OCI-LY1 (cell line): Measurements from ENCODE around the gene CPM.

Source experiments
- CTCF ChIP-seq: fragments of 200-600 bp; sonication (generic), shearing (Covaris generic); IDR thresholded peaks from 2 replicates; pipeline ENCODE4 v1.5.1; 2017; ENCODE audit warnings: mild to moderate bottlenecking, antibody characterized with exemption, low read length, moderate library complexity, mixed read lengths
- EZH2 ChIP-seq: fragments of 200-600 bp; sonication (generic), shearing (Covaris generic); IDR thresholded peaks from 2 replicates; pipeline ENCODE4 v1.8.0; 2017; ENCODE audit warnings: borderline replicate concordance, mixed run types, mild to moderate bottlenecking, antibody characterized with exemption, low read length, moderate library complexity, mixed read lengths

GRCh38 chr12:68814490-68815231, 118.3 kb downstream of the CPM start:
- TF ChIP-seq CTCF, result no peak
- no peak for TF ChIP-seq EZH2
